ENCODE results near the gene SETD3. TPM values are rescaled to one million over a fixed set of nuclear protein-coding genes. Genes with fewer than 3 reads are reported as not detected.

Gene SETD3
- total and polyA plus RNA-seq, 2 donors, result 39.0 to 83.6 TPM

GRCh38 chr14:99513183-99513694, 32.6 kb upstream of the SETD3 start:
- Histone ChIP-seq H3K9me3 (ENCODE audit: control insufficient read depth in 2 of 2, insufficient read depth in 1 of 2, low read length in 1 of 2) (no peaks in the 10 kb centered on the region), H3K4me1 (ENCODE audit: control insufficient read depth in 2 of 2, insufficient read depth in 2 of 2, low read length in 2 of 2) (no peaks in the 10 kb centered on the region), H3K27me3 (ENCODE audit: control insufficient read depth in 2 of 2, insufficient read depth in 1 of 2, low read length in 1 of 2) (no peaks in the 10 kb centered on the region), H3K27ac (ENCODE audit: low read depth in 1 of 2, low read length in 1 of 2) (no peak overlapping the region), H3K36me3 (ENCODE audit: control insufficient read depth in 2 of 2, insufficient read depth in 2 of 2, low read length in 1 of 2) (peaks cover 32 to 60% of the 10 kb centered on the region in 2 donors), H3K4me3 (ENCODE audit: low read length in 2 of 2) (no peak overlapping the region)
- WGBS, result 98% methylated on average over 15 of the region's 15 CpGs
- DNase-seq (ENCODE audit: low read depth in 6 of 9, low spot score in 9 of 9), result no peak

- Histone ChIP-seq H3K27ac (ENCODE audit: low read depth in 1 of 2, low read length in 1 of 2) (no peak overlapping the region), H3K4me3 (ENCODE audit: low read length in 2 of 2) (no peak overlapping the region), H3K36me3 (ENCODE audit: control insufficient read depth in 2 of 2, insufficient read depth in 2 of 2, low read length in 1 of 2) (peaks cover 38 to 66% of the 10 kb centered on the region in 2 donors), H3K9me3 (ENCODE audit: control insufficient read depth in 2 of 2, insufficient read depth in 1 of 2, low read length in 1 of 2) (no peaks in the 10 kb centered on the region), H3K27me3 (ENCODE audit: control insufficient read depth in 2 of 2, insufficient read depth in 1 of 2, low read length in 1 of 2) (no peaks in the 10 kb centered on the region), H3K4me1 (ENCODE audit: control insufficient read depth in 2 of 2, insufficient read depth in 2 of 2, low read length in 2 of 2) (no peaks in the 10 kb centered on the region)
- WGBS, result 95% methylated on average over 16 of the region's 16 CpGs
- DNase-seq (ENCODE audit: low read depth in 6 of 9, low spot score in 9 of 9), result no peak
Observed at GRCh38 chr14:99512571-99513182, 32.0 kb upstream of the SETD3 start.

GRCh38 chr14:99512110-99512449, 31.4 kb upstream of the SETD3 start:
- H3K27ac ChIP-seq (ENCODE audit: low read depth in 1 of 2, low read length in 1 of 2), result no peak overlapping the region
- no peaks in the 10 kb centered on the region for H3K27me3 ChIP-seq (ENCODE audit: control insufficient read depth in 2 of 2, insufficient read depth in 1 of 2, low read length in 1 of 2)
- H3K9me3 ChIP-seq (ENCODE audit: control insufficient read depth in 2 of 2, insufficient read depth in 1 of 2, low read length in 1 of 2), result no peaks in the 10 kb centered on the region
- 94% methylated on average over 10 of the region's 10 CpGs for WGBS
- peaks cover 44 to 72% of the 10 kb centered on the region in 2 donors for H3K36me3 ChIP-seq (ENCODE audit: control insufficient read depth in 2 of 2, insufficient read depth in 2 of 2, low read length in 1 of 2)
- H3K4me1 ChIP-seq (ENCODE audit: control insufficient read depth in 2 of 2, insufficient read depth in 2 of 2, low read length in 2 of 2), result no peaks in the 10 kb centered on the region
- DNase-seq (ENCODE audit: low read depth in 6 of 9, low spot score in 9 of 9), result no peak
- no peak overlapping the region for H3K4me3 ChIP-seq (ENCODE audit: low read length in 2 of 2)

- H3K4me1 ChIP-seq (ENCODE audit: control insufficient read depth in 2 of 2, insufficient read depth in 2 of 2, low read length in 2 of 2), result no peaks in the 10 kb centered on the region
- H3K36me3 ChIP-seq (ENCODE audit: control insufficient read depth in 2 of 2, insufficient read depth in 2 of 2, low read length in 1 of 2), result peaks cover 48 to 77% of the 10 kb centered on the region in 2 donors
- no peaks in the 10 kb centered on the region for H3K27me3 ChIP-seq (ENCODE audit: control insufficient read depth in 2 of 2, insufficient read depth in 1 of 2, low read length in 1 of 2)
- no peaks in the 10 kb centered on the region for H3K9me3 ChIP-seq (ENCODE audit: control insufficient read depth in 2 of 2, insufficient read depth in 1 of 2, low read length in 1 of 2)
- no peak for DNase-seq (ENCODE audit: low read depth in 6 of 9, low spot score in 9 of 9)
- H3K4me3 ChIP-seq (ENCODE audit: low read length in 2 of 2), result no peak overlapping the region
- no peak overlapping the region for H3K27ac ChIP-seq (ENCODE audit: low read depth in 1 of 2, low read length in 1 of 2)
- 97% methylated on average over 12 of the region's 12 CpGs for WGBS
Observed at GRCh38 chr14:99511421-99512109, 30.9 kb upstream of the SETD3 start.

- Histone ChIP-seq H3K36me3 (ENCODE audit: control insufficient read depth in 2 of 2, insufficient read depth in 2 of 2, low read length in 1 of 2) (peaks cover 57 to 86% of the 10 kb centered on the region in 2 donors), H3K9me3 (ENCODE audit: control insufficient read depth in 2 of 2, insufficient read depth in 1 of 2, low read length in 1 of 2) (no peaks in the 10 kb centered on the region), H3K27ac (ENCODE audit: low read depth in 1 of 2, low read length in 1 of 2) (no peak overlapping the region), H3K4me3 (ENCODE audit: low read length in 2 of 2) (no peak overlapping the region), H3K27me3 (ENCODE audit: control insufficient read depth in 2 of 2, insufficient read depth in 1 of 2, low read length in 1 of 2) (no peaks in the 10 kb centered on the region), H3K4me1 (ENCODE audit: control insufficient read depth in 2 of 2, insufficient read depth in 2 of 2, low read length in 2 of 2) (no peaks in the 10 kb centered on the region)
- DNase-seq (ENCODE audit: low read depth in 6 of 9, low spot score in 9 of 9), result no peak
- WGBS, result 96% methylated on average over 15 of the region's 15 CpGs
Observed at GRCh38 chr14:99510556-99511139, 30.0 kb upstream of the SETD3 start.

GRCh38 chr14:99509871-99510555, 29.4 kb upstream of the SETD3 start:
- WGBS, result 97% methylated on average over 27 of the region's 27 CpGs
- no peaks in the 10 kb centered on the region for H3K9me3 ChIP-seq (ENCODE audit: control insufficient read depth in 2 of 2, insufficient read depth in 1 of 2, low read length in 1 of 2)
- H3K4me3 ChIP-seq (ENCODE audit: low read length in 2 of 2), result no peak overlapping the region
- peaks cover 63 to 90% of the 10 kb centered on the region in 2 donors for H3K36me3 ChIP-seq (ENCODE audit: control insufficient read depth in 2 of 2, insufficient read depth in 2 of 2, low read length in 1 of 2)
- no peaks in the 10 kb centered on the region for H3K4me1 ChIP-seq (ENCODE audit: control insufficient read depth in 2 of 2, insufficient read depth in 2 of 2, low read length in 2 of 2)
- no peaks in the 10 kb centered on the region for H3K27me3 ChIP-seq (ENCODE audit: control insufficient read depth in 2 of 2, insufficient read depth in 1 of 2, low read length in 1 of 2)
- H3K27ac ChIP-seq (ENCODE audit: low read depth in 1 of 2, low read length in 1 of 2), result peak overlapping the region in 1 of 2 donors; percentile 26
- DNase-seq (ENCODE audit: low read depth in 6 of 9, low spot score in 9 of 9), result no peak

- 97% methylated on average over 23 of the region's 23 CpGs for WGBS
- H3K27me3 ChIP-seq (ENCODE audit: control insufficient read depth in 2 of 2, insufficient read depth in 1 of 2, low read length in 1 of 2), result no peaks in the 10 kb centered on the region
- H3K4me3 ChIP-seq (ENCODE audit: low read length in 2 of 2), result no peak overlapping the region
- no peaks in the 10 kb centered on the region for H3K4me1 ChIP-seq (ENCODE audit: control insufficient read depth in 2 of 2, insufficient read depth in 2 of 2, low read length in 2 of 2)
- H3K9me3 ChIP-seq (ENCODE audit: control insufficient read depth in 2 of 2, insufficient read depth in 1 of 2, low read length in 1 of 2), result no peaks in the 10 kb centered on the region
- no peak for DNase-seq (ENCODE audit: low read depth in 6 of 9, low spot score in 9 of 9)
- no peak overlapping the region for H3K27ac ChIP-seq (ENCODE audit: low read depth in 1 of 2, low read length in 1 of 2)
- peaks cover 68 to 88% of the 10 kb centered on the region in 2 donors for H3K36me3 ChIP-seq (ENCODE audit: control insufficient read depth in 2 of 2, insufficient read depth in 2 of 2, low read length in 1 of 2)
Observed at GRCh38 chr14:99508896-99509629, 28.4 kb upstream of the SETD3 start.

- Histone ChIP-seq H3K4me3 (ENCODE audit: low read length in 2 of 2) (no peak overlapping the region), H3K9me3 (ENCODE audit: control insufficient read depth in 2 of 2, insufficient read depth in 1 of 2, low read length in 1 of 2) (no peaks in the 10 kb centered on the region), H3K27me3 (ENCODE audit: control insufficient read depth in 2 of 2, insufficient read depth in 1 of 2, low read length in 1 of 2) (no peaks in the 10 kb centered on the region), H3K36me3 (ENCODE audit: control insufficient read depth in 2 of 2, insufficient read depth in 2 of 2, low read length in 1 of 2) (peaks cover 75 to 87% of the 10 kb centered on the region in 2 donors), H3K27ac (ENCODE audit: low read depth in 1 of 2, low read length in 1 of 2) (no peak overlapping the region), H3K4me1 (ENCODE audit: control insufficient read depth in 2 of 2, insufficient read depth in 2 of 2, low read length in 2 of 2) (no peaks in the 10 kb centered on the region)
- DNase-seq (ENCODE audit: low read depth in 6 of 9, low spot score in 9 of 9), result no peak
- WGBS, result 98% methylated on average over 13 of the region's 13 CpGs
Observed at GRCh38 chr14:99507860-99508640, 27.4 kb upstream of the SETD3 start.
